GM12891 (cell line): ENCODE data around the gene ANKRD44.

Source experiments
- PAX5 ChIP-seq: IDR thresholded peaks from 2 replicates; pipeline ENCODE4 v1.6.1; 2011; ENCODE audit warnings: low read length, moderate library complexity, mild to moderate bottlenecking; ENCODE audit not compliant: insufficient read depth, severe bottlenecking
- POLR2A ChIP-seq: IDR thresholded peaks from 2 replicates; pipeline ENCODE4 v1.6.1; 2011; ENCODE audit warnings: low read depth, low read length, control low read depth
- POLR2AphosphoS5 ChIP-seq: IDR thresholded peaks from 2 replicates; pipeline ENCODE4 v1.6.1; 2011; ENCODE audit warnings: low read depth, low read length, control low read depth
- POU2F2 ChIP-seq: IDR thresholded peaks from 2 replicates; pipeline ENCODE4 v1.6.1; 2011; ENCODE audit warnings: low read depth, mild to moderate bottlenecking, control low read depth, low read length, moderate library complexity
- SPI1 ChIP-seq: IDR thresholded peaks from 2 replicates; pipeline ENCODE4 v1.6.1; 2011; ENCODE audit warnings: low read depth, low read length, control low read depth
- TAF1 ChIP-seq: IDR thresholded peaks from 2 replicates; pipeline ENCODE4 v1.6.1; 2011; ENCODE audit warnings: low read depth, low read length, control low read depth

DNA sequence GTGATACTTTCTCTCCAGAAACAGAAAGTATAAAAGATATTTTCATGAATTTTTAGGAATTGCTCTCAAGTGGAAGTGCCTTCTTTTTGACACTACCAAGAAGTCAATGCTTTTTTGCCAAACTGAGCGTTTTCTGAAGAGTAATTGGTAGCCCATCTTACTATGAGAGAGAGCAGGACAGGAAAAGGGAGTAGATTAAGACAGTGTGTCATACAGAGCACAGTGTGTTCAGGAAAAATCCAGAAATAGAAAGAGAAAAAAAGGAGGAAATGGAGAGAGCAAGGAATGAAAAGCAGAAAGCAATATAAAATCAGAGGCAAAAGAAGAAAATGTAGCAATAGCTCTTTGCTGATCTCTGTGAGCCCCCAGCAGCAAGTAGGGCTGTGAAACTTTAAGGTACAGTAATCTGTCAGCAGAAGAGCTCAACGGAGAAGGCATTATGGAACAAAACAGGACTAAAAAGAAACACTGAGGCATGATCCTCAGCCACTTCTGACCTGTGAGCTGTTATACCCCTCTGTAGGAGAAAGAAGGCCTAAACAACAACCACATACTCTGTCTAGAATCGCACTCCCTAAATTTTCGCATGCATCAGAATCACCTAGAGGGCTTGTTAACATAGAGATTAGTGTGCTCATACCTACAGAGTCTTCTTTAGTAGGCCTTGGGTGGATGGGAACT, 369.0 kb downstream of the ANKRD44 start:
- TF ChIP-seq POLR2AphosphoS5: no peak
- TF ChIP-seq POLR2A: no peak
- no peak for TF ChIP-seq TAF1
- TF ChIP-seq SPI1: no peak
- no peak for TF ChIP-seq POU2F2
- TF ChIP-seq PAX5: no peak
